ENCODE measurements around the gene NETO2. TPM values are rescaled to one million over a fixed set of nuclear protein-coding genes. Genes with fewer than 3 reads are reported as not detected.
"Not testable (repeated sequence)": the region's sequence is repeated elsewhere in the genome, so short reads cannot be mapped to it uniquely, and the experiment has no call there.

NETO2 gene
- total RNA-seq, 1 donor from 2014 or later = 27.5 TPM

DNA sequence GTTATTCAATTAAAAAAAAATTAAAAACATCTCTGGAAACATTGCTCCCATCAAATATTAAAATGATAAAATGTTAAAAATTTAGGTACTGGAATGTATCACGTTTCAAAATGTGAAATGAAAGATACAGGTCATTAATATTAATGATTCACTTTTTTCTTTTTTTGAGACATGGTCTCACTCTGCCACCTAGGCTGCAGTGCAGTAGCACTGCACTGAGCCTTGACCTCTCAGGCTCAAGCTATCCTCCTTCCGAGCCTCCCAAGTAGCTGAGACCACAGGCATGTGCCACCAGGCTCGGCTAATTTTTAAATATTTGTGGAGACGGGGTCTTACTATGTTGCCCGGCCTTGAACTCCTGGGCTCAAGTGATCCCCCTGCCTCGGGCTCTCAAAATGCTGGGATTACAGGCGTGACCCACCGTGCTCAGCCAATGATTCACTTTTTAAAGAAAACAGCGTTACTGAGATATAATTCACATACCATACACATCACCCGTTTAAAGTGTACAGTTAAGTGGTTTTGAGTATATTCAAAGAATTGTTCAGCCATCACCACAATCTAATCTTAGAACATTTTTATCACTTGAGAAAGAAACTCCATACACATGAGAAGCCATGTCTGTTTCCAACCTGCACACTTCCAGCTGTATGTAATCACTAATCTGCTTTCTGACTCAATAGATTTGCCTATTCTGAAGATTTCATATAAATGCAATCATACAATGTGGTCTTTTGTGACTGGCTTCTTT lies 19.1 kb upstream of the NETO2 start:
- TF ChIP-seq, protein P1, sequence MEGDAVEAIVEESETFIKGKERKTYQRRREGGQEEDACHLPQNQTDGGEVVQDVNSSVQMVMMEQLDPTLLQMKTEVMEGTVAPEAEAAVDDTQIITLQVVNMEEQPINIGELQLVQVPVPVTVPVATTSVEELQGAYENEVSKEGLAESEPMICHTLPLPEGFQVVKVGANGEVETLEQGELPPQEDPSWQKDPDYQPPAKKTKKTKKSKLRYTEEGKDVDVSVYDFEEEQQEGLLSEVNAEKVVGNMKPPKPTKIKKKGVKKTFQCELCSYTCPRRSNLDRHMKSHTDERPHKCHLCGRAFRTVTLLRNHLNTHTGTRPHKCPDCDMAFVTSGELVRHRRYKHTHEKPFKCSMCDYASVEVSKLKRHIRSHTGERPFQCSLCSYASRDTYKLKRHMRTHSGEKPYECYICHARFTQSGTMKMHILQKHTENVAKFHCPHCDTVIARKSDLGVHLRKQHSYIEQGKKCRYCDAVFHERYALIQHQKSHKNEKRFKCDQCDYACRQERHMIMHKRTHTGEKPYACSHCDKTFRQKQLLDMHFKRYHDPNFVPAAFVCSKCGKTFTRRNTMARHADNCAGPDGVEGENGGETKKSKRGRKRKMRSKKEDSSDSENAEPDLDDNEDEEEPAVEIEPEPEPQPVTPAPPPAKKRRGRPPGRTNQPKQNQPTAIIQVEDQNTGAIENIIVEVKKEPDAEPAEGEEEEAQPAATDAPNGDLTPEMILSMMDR (IDR thresholded peaks at IDR 0.05; ENCODE audit: unreplicated experiment) = no peak
- DNase-seq (ENCODE audit: low spot score in 2 of 2, unreplicated experiment in 2 of 2) = no peak
- Mint-ChIP-seq H3K4me1 (no peaks in the 10 kb centered on the region), H3K36me3 (no peaks in the 10 kb centered on the region), H3K27me3 (ENCODE audit: low read depth) (no peaks in the 10 kb centered on the region), H3K9me3 (no peaks in the 10 kb centered on the region), H3K27ac (no peak overlapping the region), H3K4me3 (no peak overlapping the region)

DNA sequence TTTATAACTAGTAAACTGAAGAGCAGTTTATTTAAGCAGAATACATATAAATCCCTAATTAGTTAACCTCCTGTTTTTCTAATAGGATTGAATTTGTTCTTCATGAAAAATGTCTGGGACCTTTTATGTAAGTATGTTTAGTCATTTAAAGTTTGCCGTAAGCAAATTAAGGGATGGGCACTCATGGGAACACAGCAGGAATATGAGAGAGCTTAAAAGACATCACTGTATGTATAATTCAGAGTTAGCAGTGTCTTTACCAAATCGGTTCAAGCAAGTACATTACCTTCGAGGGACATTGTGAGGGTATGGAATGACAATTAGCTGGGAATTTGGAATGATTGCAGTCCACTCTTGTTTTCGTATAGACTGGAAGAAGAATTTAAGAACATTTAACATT lies 17.7 kb upstream of the NETO2 start:
- no peaks in the 10 kb centered on the region for H3K27me3 Mint-ChIP-seq (ENCODE audit: low read depth)
- TF ChIP-seq, protein P1 (IDR thresholded peaks at IDR 0.05; ENCODE audit: unreplicated experiment) = no peak
- peaks cover 7% of the 10 kb centered on the region for H3K36me3 Mint-ChIP-seq
- no peaks in the 10 kb centered on the region for H3K9me3 Mint-ChIP-seq
- DNase-seq (ENCODE audit: low spot score in 2 of 2, unreplicated experiment in 2 of 2) = no peak
- no peak overlapping the region for H3K4me3 Mint-ChIP-seq
- H3K27ac Mint-ChIP-seq = no peak overlapping the region
- no peaks in the 10 kb centered on the region for H3K4me1 Mint-ChIP-seq

- H3K4me1 Mint-ChIP-seq = no peaks in the 10 kb centered on the region
- no peak overlapping the region for H3K27ac Mint-ChIP-seq
- no peaks in the 10 kb centered on the region for H3K9me3 Mint-ChIP-seq
- TF ChIP-seq, protein P1 (IDR thresholded peaks at IDR 0.05; ENCODE audit: unreplicated experiment) = no peak
- no peaks in the 10 kb centered on the region for H3K27me3 Mint-ChIP-seq (ENCODE audit: low read depth)
- H3K4me3 Mint-ChIP-seq = no peak overlapping the region
- DNase-seq (ENCODE audit: low spot score in 2 of 2, unreplicated experiment in 2 of 2) = no peak
- peaks cover 8% of the 10 kb centered on the region for H3K36me3 Mint-ChIP-seq
Observed at GRCh38 chr16:47160422-47160821, 16.7 kb upstream of the NETO2 start.

GRCh38 chr16:47158992-47159391 lies 15.2 kb upstream of the NETO2 start:
- H3K9me3 Mint-ChIP-seq = no peaks in the 10 kb centered on the region
- TF ChIP-seq, protein P1 (IDR thresholded peaks at IDR 0.05; ENCODE audit: unreplicated experiment) = no peak
- no peak for DNase-seq (ENCODE audit: low spot score in 2 of 2, unreplicated experiment in 2 of 2)
- no peaks in the 10 kb centered on the region for H3K27me3 Mint-ChIP-seq (ENCODE audit: low read depth)
- no peak overlapping the region for H3K4me3 Mint-ChIP-seq
- H3K36me3 Mint-ChIP-seq = peaks cover 9% of the 10 kb centered on the region
- no peak overlapping the region for H3K27ac Mint-ChIP-seq
- no peaks in the 10 kb centered on the region for H3K4me1 Mint-ChIP-seq

GRCh38 chr16:47156680-47157215 lies 13.0 kb upstream of the NETO2 start:
- Mint-ChIP-seq H3K4me3 (no peak overlapping the region), H3K27me3 (ENCODE audit: low read depth) (no peaks in the 10 kb centered on the region), H3K4me1 (no peaks in the 10 kb centered on the region), H3K9me3 (peaks cover 18% of the 10 kb centered on the region), H3K27ac (no peak overlapping the region), H3K36me3 (peaks cover 30% of the 10 kb centered on the region)
- TF ChIP-seq, protein P1 (IDR thresholded peaks at IDR 0.05; ENCODE audit: unreplicated experiment) = no peak
- no peak for DNase-seq (ENCODE audit: low spot score in 2 of 2, unreplicated experiment in 2 of 2)

GRCh38 chr16:47152501-47152900 lies 8.8 kb upstream of the NETO2 start:
- H3K27ac Mint-ChIP-seq; H3K27me3 Mint-ChIP-seq (ENCODE audit: low read depth); DNase-seq (ENCODE audit: low spot score in 2 of 2, unreplicated experiment in 2 of 2); H3K4me1 Mint-ChIP-seq; H3K4me3 Mint-ChIP-seq: not testable (repeated sequence)
- H3K9me3 Mint-ChIP-seq = peaks cover 33% of the 10 kb centered on the region
- H3K36me3 Mint-ChIP-seq = peaks cover 44% of the 10 kb centered on the region
